Testis (tissue), 2 donors: ENCODE data around the gene PPM1L.

Experiments
- POLR2A ChIP-seq: fragments of 450-650 bp; IDR thresholded peaks from one replicate; pipeline ENCODE4 v1.6.1; 2017; ENCODE audit warnings: antibody characterized with exemption, mild to moderate bottlenecking, moderate library complexity
- TF ChIP-seq, protein P1 (sequence below), 3 experiments: fragments of 450-650 bp in 2 of 3; fragments of 200-600 bp in 1 of 3; sonication (generic) in 1 of 3; IDR thresholded peaks; one replicate each; pipeline ENCODE4 v1.5.1; 2016 to 2019; ENCODE audit warnings: antibody characterized with exemption in 3 of 3, mild to moderate bottlenecking in 2 of 3, moderate library complexity in 1 of 3

DNA sequence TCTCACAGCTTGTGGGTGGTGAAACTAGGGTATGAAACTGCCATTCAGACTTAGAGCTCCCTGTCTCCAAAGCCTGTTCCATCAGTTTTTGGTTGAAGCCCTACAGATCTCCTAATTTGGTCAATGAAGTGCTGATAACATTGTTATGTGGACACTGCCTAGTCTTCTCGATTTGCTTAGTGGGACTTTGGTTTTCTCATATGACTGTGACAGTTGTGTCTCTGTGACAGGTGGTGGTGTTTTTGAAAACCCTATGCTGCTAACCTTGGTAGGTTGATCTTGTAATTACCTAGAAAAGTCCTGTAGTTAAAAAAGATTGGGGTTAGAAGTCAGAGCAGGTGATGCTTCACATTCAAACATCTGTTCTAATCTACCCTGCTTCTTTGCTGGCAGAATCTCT is 9.2 kb downstream of the PPM1L start:
- TF ChIP-seq, protein P1, sequence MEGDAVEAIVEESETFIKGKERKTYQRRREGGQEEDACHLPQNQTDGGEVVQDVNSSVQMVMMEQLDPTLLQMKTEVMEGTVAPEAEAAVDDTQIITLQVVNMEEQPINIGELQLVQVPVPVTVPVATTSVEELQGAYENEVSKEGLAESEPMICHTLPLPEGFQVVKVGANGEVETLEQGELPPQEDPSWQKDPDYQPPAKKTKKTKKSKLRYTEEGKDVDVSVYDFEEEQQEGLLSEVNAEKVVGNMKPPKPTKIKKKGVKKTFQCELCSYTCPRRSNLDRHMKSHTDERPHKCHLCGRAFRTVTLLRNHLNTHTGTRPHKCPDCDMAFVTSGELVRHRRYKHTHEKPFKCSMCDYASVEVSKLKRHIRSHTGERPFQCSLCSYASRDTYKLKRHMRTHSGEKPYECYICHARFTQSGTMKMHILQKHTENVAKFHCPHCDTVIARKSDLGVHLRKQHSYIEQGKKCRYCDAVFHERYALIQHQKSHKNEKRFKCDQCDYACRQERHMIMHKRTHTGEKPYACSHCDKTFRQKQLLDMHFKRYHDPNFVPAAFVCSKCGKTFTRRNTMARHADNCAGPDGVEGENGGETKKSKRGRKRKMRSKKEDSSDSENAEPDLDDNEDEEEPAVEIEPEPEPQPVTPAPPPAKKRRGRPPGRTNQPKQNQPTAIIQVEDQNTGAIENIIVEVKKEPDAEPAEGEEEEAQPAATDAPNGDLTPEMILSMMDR (IDR thresholded peaks at IDR 0.05) = no peak
- no peak for TF ChIP-seq POLR2A
